Caco-2 (cell line): ENCODE measurements around the gene DNAH10. TPM values are rescaled to one million over a fixed set of nuclear protein-coding genes. Genes with fewer than 3 reads are reported as not detected.

ENCODE experiments used
- BruUV-seq: library from RNA; stranded (reverse); fragments of 400-500 nt; replicated peaks from 2 replicates; lab custom pipeline; 2021; lab: Mats Ljungman, UMichigan
- CTCF ChIA-PET: fragments of 300-600 bp; sonication (Branson Sonifier 250); formaldehyde crosslinking; loops from one replicate; lab custom pipeline; 2022; ENCODE audit warnings: antibody characterized with exemption; lab: Charles Lee
- POLR2A ChIA-PET: fragments of 300-600 bp; sonication (Branson Sonifier 250); formaldehyde crosslinking; loops from one replicate; lab custom pipeline; 2022; ENCODE audit warnings: antibody characterized with exemption; lab: Charles Lee
- DNase-seq, 2 experiments: peaks; one replicate each; pipeline versions ENCODE4 v3.0.0 to v3.0.0-alpha.2; 2020 to 2022
- H3K27me3 ChIP-seq: replicated peaks from 2 replicates; pipeline ENCODE4 v1.6.0; 2011; ENCODE audit warnings: low read length; ENCODE audit not compliant: control insufficient read depth, insufficient read depth
- H3K36me3 ChIP-seq: 2 replicates; pipeline ENCODE4 v1.5.1; 2011; ENCODE audit warnings: low read length; ENCODE audit not compliant: control insufficient read depth, insufficient read depth
- H3K4me1 ChIP-seq: fragments of 250-450 bp; sonication (Bioruptor Pico); 2 replicates; pipeline ENCODE4 v1.5.1; 2020; ENCODE audit warnings: mild to moderate bottlenecking
- H3K4me3 ChIP-seq: 2 replicates; pipeline ENCODE4 v1.5.1; 2011; ENCODE audit warnings: low read depth, mild to moderate bottlenecking, control low read depth, low read length
- H3K9me3 ChIP-seq: fragments of 250-450 bp; sonication (Bioruptor Pico); 2 replicates; pipeline ENCODE4 v1.5.1; 2020; ENCODE audit warnings: mild to moderate bottlenecking, moderate library complexity
- H3K27ac Mint-ChIP-seq: one replicate; pipeline ENCODE4 v1.8.0; 2022; ENCODE audit warnings: mixed read lengths; ENCODE audit not compliant: unreplicated experiment
- H3K27me3 Mint-ChIP-seq: one replicate; pipeline ENCODE4 v1.8.0; 2022; ENCODE audit warnings: mixed read lengths; ENCODE audit not compliant: insufficient read depth, unreplicated experiment
- H3K36me3 Mint-ChIP-seq: one replicate; pipeline ENCODE4 v1.8.0; 2022; ENCODE audit warnings: mild to moderate bottlenecking, mixed read lengths; ENCODE audit not compliant: insufficient read depth, unreplicated experiment
- H3K4me1 Mint-ChIP-seq: one replicate; pipeline ENCODE4 v1.8.0; 2022; ENCODE audit warnings: low read depth, mixed read lengths; ENCODE audit not compliant: unreplicated experiment
- H3K4me3 Mint-ChIP-seq: one replicate; pipeline ENCODE4 v1.8.0; 2022; ENCODE audit warnings: mild to moderate bottlenecking, moderate library complexity, mixed read lengths; ENCODE audit not compliant: unreplicated experiment
- H3K9me3 Mint-ChIP-seq: one replicate; pipeline ENCODE4 v1.8.0; 2022; ENCODE audit warnings: mixed read lengths; ENCODE audit not compliant: unreplicated experiment
- intact Hi-C: fragments of 100-400 bp; cut with micrococcal nuclease; formaldehyde crosslinking; loops from one replicate; pipeline ENCODE4 v1.10.0; 2022; ENCODE audit not compliant: unreplicated experiment
- total RNA-seq: library from RNA; stranded (reverse); gene quantifications from 2 replicates; pipeline ENCODE4 v1.2.3, GENCODE V29; 2022
- TF ChIP-seq, protein P1 (sequence below), 2 experiments: fragments of 200-600 bp in 1 of 2; IDR thresholded peaks; 1 replicate in 1 of 2; 2 replicates in 1 of 2; pipeline versions ENCODE4 v1.5.1 to v1.8.0; 2011 to 2022; ENCODE audit warnings: antibody characterized with exemption in 1 of 2, control low read depth in 1 of 2, inconsistent platforms in 1 of 2, low read depth in 1 of 2, low read length in 1 of 2, mild to moderate bottlenecking in 1 of 2, moderate library complexity in 1 of 2; ENCODE audit not compliant: insufficient read depth in 1 of 2, severe bottlenecking in 1 of 2, unreplicated experiment in 1 of 2

Gene DNAH10
- total RNA-seq, 1 experiment from 2014 or later: 0.45 TPM

DNA sequence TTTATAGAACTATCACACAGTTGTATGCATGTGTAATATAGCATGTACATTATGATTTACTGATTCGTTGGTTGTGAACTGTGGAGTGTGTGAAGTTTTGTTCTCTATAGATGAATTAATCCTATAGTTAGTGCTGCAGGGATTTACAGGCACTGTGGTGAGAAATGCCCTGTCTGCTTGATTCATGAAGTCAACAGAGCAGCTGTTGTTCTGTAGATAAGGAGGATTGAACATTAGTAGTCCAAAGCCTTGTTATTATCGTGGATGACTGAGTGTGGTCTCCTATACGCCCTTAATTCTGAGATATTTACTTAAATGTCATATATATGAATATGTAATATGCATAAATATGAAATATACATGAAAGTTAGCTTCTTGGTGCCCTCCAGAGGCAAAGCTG is 98.3 kb downstream of the DNAH10 start:
- BruUV-seq: no TSS peak
- POLR2A ChIA-PET: no interaction called here
- Mint-ChIP-seq H3K36me3 (no peaks in the 10 kb centered on the region), H3K4me1 (no peaks in the 10 kb centered on the region), H3K9me3 (peaks cover 17% of the 10 kb centered on the region), H3K4me3 (no peak overlapping the region), H3K27ac (no peak overlapping the region), H3K27me3 (no peaks in the 10 kb centered on the region)
- no peaks in the 10 kb centered on the region for H3K9me3 ChIP-seq
- no peak for DNase-seq
- intact Hi-C loops: loop anchor here (10.0 kb wide), 1 partner anchor 56 kb away; no protein-coding TSS in a partner anchor
- H3K4me1 ChIP-seq: no peaks in the 10 kb centered on the region
- TF ChIP-seq, protein P1, sequence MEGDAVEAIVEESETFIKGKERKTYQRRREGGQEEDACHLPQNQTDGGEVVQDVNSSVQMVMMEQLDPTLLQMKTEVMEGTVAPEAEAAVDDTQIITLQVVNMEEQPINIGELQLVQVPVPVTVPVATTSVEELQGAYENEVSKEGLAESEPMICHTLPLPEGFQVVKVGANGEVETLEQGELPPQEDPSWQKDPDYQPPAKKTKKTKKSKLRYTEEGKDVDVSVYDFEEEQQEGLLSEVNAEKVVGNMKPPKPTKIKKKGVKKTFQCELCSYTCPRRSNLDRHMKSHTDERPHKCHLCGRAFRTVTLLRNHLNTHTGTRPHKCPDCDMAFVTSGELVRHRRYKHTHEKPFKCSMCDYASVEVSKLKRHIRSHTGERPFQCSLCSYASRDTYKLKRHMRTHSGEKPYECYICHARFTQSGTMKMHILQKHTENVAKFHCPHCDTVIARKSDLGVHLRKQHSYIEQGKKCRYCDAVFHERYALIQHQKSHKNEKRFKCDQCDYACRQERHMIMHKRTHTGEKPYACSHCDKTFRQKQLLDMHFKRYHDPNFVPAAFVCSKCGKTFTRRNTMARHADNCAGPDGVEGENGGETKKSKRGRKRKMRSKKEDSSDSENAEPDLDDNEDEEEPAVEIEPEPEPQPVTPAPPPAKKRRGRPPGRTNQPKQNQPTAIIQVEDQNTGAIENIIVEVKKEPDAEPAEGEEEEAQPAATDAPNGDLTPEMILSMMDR (IDR thresholded peaks at IDR 0.05; ENCODE audit: insufficient read depth in 1 of 2, low read depth in 1 of 2, low read length in 1 of 2, severe bottlenecking in 1 of 2, unreplicated experiment in 1 of 2): no peak
- CTCF ChIA-PET: no interaction called here
- H3K36me3 ChIP-seq: no peaks in the 10 kb centered on the region
- H3K4me3 ChIP-seq: no peak overlapping the region
- no peaks in the 10 kb centered on the region for H3K27me3 ChIP-seq

DNA sequence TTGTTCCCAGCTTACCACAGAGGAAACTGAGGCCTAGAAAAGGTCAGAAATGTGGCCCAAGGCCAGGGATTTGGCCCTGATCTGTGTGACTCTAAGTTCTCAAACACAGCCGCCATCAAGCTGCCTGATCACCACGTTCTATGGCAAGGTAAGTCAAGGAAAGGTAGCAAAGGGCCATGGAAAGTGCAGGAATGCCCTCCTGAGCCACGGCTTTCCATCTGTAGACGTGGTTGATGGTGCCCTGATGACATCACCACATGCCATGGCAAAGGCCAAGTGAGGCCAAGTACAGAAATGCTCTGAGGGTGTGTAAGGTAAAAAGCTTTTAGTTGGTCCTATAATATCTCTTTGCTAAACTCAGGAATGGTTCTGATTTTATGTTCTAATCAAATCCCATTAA is 99.3 kb downstream of the DNAH10 start:
- H3K4me3 Mint-ChIP-seq: no peak overlapping the region
- POLR2A ChIA-PET: no interaction called here

DNA sequence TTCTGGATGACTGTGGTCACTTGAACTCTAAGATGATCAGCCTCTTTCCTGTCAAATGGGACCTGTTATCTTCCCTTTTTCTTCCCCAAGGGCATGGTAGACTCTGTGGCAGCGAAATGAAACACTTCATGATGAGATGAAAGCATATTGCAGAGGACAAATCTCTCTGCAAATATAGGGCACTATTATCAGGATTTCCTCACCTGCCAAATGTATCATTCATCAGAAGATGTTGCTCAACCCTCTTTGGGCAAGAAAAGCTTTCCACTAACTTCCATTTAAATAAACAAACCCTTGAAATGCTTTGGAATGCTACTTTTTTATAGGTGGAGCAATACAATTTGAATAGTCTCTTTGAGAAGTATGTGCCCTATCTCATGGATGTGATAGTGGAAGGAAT is 105.0 kb downstream of the DNAH10 start:
- no peaks in the 10 kb centered on the region for H3K36me3 ChIP-seq
- Mint-ChIP-seq H3K4me1 (peaks cover 33% of the 10 kb centered on the region), H3K36me3 (no peaks in the 10 kb centered on the region), H3K4me3 (peak overlapping the region; percentile 30), H3K9me3 (peaks cover 30% of the 10 kb centered on the region), H3K27ac (peak overlapping the region; percentile 41), H3K27me3 (no peaks in the 10 kb centered on the region)
- H3K27me3 ChIP-seq: no peaks in the 10 kb centered on the region
- peak; percentile 73 to 84 for DNase-seq
- H3K4me3 ChIP-seq: no peak overlapping the region
- no TSS peak for BruUV-seq
- H3K4me1 ChIP-seq: peaks cover 20% of the 10 kb centered on the region
- ChIA-PET CTCF (interaction anchor here (0.6 to 0.8 kb wide), 2 partner anchors 10 to 165 kb away, joined by 3 to 5 read pairs; no protein-coding TSS in a partner anchor), POLR2A (no interaction called here)
- intact Hi-C loops: loop anchor here (2.0 to 10.0 kb wide), 2 partner anchors 62 to 106 kb away; partner anchors contain the start of genes CCDC92 and ZNF664
- H3K9me3 ChIP-seq: no peaks in the 10 kb centered on the region
- TF ChIP-seq, protein P1 (IDR thresholded peaks at IDR 0.05; ENCODE audit: insufficient read depth in 1 of 2, low read depth in 1 of 2, low read length in 1 of 2, severe bottlenecking in 1 of 2, unreplicated experiment in 1 of 2): no peak

More for the DNA sequence above, 99.3 kb downstream of the DNAH10 start:
- CTCF ChIA-PET: no interaction called here
- Histone ChIP-seq H3K36me3 (no peaks in the 10 kb centered on the region), H3K27me3 (no peaks in the 10 kb centered on the region), H3K9me3 (no peaks in the 10 kb centered on the region), H3K4me3 (no peak overlapping the region), H3K4me1 (peaks cover 1% of the 10 kb centered on the region)
- TF ChIP-seq, protein P1 (IDR thresholded peaks at IDR 0.05; ENCODE audit: insufficient read depth in 1 of 2, low read depth in 1 of 2, low read length in 1 of 2, severe bottlenecking in 1 of 2, unreplicated experiment in 1 of 2): no peak
- Mint-ChIP-seq H3K27me3 (no peaks in the 10 kb centered on the region), H3K27ac (no peak overlapping the region), H3K4me1 (peaks cover under 1% of the 10 kb centered on the region), H3K36me3 (no peaks in the 10 kb centered on the region), H3K9me3 (peaks cover 19% of the 10 kb centered on the region)
- intact Hi-C loops: loop anchor here (10.0 kb wide), 1 partner anchor 57 kb away; no protein-coding TSS in a partner anchor
- DNase-seq: no peak
- BruUV-seq: no TSS peak
